Breast epithelium (tissue), 4 donors: Measurements from ENCODE around the gene MED8. TPM values are rescaled to one million over a fixed set of nuclear protein-coding genes. Genes with fewer than 3 reads are reported as not detected.

Experiments
- DNase-seq, 2 donors: peaks; one replicate each; pipeline ENCODE4 v3.0.0-alpha.2; 2019; ENCODE audit warnings: low spot score in 2 of 2
- H3K27ac ChIP-seq, 2 donors: fragments of 200-600 bp; sonication (generic) in 1 of 2; one replicate each; pipeline ENCODE4 v1.5.1; 2016 to 2019; ENCODE audit warnings: mild to moderate bottlenecking in 1 of 2
- H3K27me3 ChIP-seq, 2 donors: fragments of 200-600 bp; sonication (generic) in 1 of 2; one replicate each; pipeline versions ENCODE4 v1.5.1 to v1.6.0; 2017 to 2019; ENCODE audit warnings: control low read depth in 1 of 2, mild to moderate bottlenecking in 1 of 2
- H3K36me3 ChIP-seq: fragments of 200-600 bp; one replicate; pipeline ENCODE4 v1.5.1; 2019
- H3K4me1 ChIP-seq, 2 donors: fragments of 200-600 bp; sonication (generic); one replicate each; pipeline ENCODE4 v1.5.1; 2016 to 2019; ENCODE audit warnings: control low read depth in 1 of 2
- H3K4me3 ChIP-seq, 3 donors: fragments of 200-600 bp; sonication (generic); 1 replicate in 2 of 3; 2 replicates in 1 of 3; pipeline ENCODE4 v1.5.1; 2016 to 2019; ENCODE audit warnings: mild to moderate bottlenecking in 3 of 3, moderate library complexity in 2 of 3
- H3K9me3 ChIP-seq, 2 donors: fragments of 200-600 bp; sonication (generic) in 1 of 2; one replicate each; pipeline ENCODE4 v1.5.1; 2016 to 2019; ENCODE audit warnings: control low read depth in 1 of 2
- POLR2A ChIP-seq: fragments of 450-650 bp; IDR thresholded peaks from one replicate; pipeline ENCODE4 v1.6.1; 2016; ENCODE audit warnings: antibody characterized with exemption, mild to moderate bottlenecking, moderate library complexity
- POLR2AphosphoS5 ChIP-seq, 3 donors: sonication (generic); formaldehyde crosslinking; IDR thresholded peaks; one replicate each; pipeline ENCODE4 v1.6.1; 2017; ENCODE audit warnings: antibody characterized with exemption in 3 of 3
- intact Hi-C: fragments of 100-400 bp; cut with DNase I; formaldehyde crosslinking; loops from one replicate; pipeline ENCODE4 v1.15.1; 2023; ENCODE audit warnings: low total_unique reads
- total RNA-seq, 3 donors: library from RNA; depleted of rRNA; stranded (reverse); fragments of >200 nt; gene quantifications; one replicate each; pipeline ENCODE4 v1.1.0, GENCODE V29; 2016
- TF ChIP-seq, protein P1 (sequence below), 3 donors: fragments of 450-650 bp; IDR thresholded peaks; one replicate each; pipeline ENCODE4 v1.5.1; 2016 to 2017; ENCODE audit warnings: antibody characterized with exemption in 3 of 3, mild to moderate bottlenecking in 3 of 3, moderate library complexity in 3 of 3

The MED8 gene
- total RNA-seq, 3 donors from 2014 or later, result 38.3 to 42.9 (median 38.8) TPM

DNA sequence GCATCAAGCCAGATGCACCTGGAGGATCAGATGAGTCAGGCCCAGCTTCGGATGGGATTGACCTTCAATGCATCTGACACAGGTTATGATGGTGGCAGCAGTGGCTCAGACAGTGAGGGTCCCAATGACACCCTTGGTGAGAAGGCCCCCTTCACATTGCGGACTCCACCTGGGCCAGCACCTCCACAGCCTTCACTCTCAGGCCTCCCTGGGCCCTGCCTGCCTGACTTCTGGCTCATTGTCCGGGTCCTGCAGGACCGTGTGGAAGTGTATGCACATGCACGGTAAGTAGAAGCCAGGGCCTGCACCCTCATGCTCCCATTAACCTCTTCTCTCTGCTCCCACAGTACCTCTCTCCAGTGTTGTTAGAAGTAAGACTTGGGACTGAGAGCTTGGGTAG lies 43.3 kb upstream of the MED8 start:
- H3K4me1 ChIP-seq, result no peaks in the 10 kb centered on the region
- no peak overlapping the region for H3K27ac ChIP-seq
- TF ChIP-seq, protein P1, sequence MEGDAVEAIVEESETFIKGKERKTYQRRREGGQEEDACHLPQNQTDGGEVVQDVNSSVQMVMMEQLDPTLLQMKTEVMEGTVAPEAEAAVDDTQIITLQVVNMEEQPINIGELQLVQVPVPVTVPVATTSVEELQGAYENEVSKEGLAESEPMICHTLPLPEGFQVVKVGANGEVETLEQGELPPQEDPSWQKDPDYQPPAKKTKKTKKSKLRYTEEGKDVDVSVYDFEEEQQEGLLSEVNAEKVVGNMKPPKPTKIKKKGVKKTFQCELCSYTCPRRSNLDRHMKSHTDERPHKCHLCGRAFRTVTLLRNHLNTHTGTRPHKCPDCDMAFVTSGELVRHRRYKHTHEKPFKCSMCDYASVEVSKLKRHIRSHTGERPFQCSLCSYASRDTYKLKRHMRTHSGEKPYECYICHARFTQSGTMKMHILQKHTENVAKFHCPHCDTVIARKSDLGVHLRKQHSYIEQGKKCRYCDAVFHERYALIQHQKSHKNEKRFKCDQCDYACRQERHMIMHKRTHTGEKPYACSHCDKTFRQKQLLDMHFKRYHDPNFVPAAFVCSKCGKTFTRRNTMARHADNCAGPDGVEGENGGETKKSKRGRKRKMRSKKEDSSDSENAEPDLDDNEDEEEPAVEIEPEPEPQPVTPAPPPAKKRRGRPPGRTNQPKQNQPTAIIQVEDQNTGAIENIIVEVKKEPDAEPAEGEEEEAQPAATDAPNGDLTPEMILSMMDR (IDR thresholded peaks at IDR 0.05), result no peak
- no peak for TF ChIP-seq POLR2A
- TF ChIP-seq POLR2AphosphoS5 (IDR thresholded peaks at IDR 0.05), result no peak
- no peaks in the 10 kb centered on the region for H3K27me3 ChIP-seq
- no peak overlapping the region for H3K4me3 ChIP-seq
- no peaks in the 10 kb centered on the region for H3K9me3 ChIP-seq
- H3K36me3 ChIP-seq, result peaks cover 10% of the 10 kb centered on the region
- peak in 1 of 2 donors; percentile 35 for DNase-seq
- intact Hi-C loops, result no loop called here

DNA sequence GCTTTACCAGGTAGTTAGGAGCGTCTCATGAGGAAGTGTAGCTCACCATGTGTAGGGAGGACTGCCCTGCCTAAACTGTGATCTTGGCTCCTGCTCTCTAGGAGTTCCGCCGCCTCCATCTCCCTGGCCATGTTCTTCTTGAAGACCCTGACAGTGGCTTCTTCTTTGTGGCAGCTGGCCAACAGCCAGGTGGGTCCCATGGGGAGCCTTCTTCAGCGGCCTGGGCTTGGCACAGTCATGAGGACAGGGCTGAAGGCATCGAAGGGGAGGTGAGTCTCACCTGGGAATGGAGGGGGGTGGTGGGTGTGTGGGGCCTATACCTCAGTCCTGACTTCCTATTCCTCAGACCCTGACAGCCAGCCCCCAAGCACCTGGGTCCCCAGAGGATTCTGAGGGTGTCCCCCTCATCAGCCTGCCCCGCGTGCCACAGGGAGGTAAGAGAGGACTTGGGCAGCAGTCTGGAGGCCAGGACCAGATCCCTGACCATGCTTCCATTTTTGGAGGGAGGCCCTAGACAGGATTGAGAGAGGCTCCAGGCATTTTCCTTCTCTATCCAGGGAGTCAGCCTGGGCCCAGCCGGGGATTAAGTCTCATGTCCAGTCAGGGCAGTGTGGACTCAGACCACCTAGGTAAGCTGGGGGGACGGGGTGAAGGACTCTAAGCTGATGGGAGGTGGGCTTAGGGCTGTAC lies 42.7 kb upstream of the MED8 start:
- no peak for DNase-seq
- intact Hi-C loops, result no loop called here
- H3K27ac ChIP-seq, result no peak overlapping the region
- no peak overlapping the region for H3K4me3 ChIP-seq
- H3K27me3 ChIP-seq, result no peaks in the 10 kb centered on the region
- peaks cover 10% of the 10 kb centered on the region for H3K36me3 ChIP-seq
- no peaks in the 10 kb centered on the region for H3K4me1 ChIP-seq
- H3K9me3 ChIP-seq, result no peaks in the 10 kb centered on the region
- TF ChIP-seq, protein P1 (IDR thresholded peaks at IDR 0.05), result no peak
- TF ChIP-seq POLR2A (no peak), POLR2AphosphoS5 (IDR thresholded peaks at IDR 0.05) (no peak)

DNA sequence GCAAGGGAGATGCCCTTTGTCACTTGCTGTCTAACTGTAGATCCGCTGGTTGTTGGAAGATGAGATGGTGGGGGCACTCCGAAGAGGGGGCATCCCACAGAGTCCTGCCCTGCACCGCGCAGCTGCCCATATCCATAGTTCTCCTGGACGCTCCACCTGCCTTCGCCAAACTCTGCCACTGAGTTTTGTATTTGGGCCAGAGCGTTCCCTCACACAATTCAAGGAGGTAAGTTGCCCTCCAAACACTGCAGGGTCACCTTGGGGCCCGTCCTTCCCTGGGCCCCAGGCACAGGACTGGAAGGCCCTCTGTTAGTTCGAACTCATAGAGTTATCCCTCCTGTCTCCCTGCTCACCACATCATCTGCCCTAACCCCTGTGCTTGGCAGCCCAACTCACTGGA lies 42.1 kb upstream of the MED8 start:
- peak in 1 of 2 donors; percentile 25 for DNase-seq
- intact Hi-C loops, result no loop called here
- H3K36me3 ChIP-seq, result peaks cover 16% of the 10 kb centered on the region

DNA sequence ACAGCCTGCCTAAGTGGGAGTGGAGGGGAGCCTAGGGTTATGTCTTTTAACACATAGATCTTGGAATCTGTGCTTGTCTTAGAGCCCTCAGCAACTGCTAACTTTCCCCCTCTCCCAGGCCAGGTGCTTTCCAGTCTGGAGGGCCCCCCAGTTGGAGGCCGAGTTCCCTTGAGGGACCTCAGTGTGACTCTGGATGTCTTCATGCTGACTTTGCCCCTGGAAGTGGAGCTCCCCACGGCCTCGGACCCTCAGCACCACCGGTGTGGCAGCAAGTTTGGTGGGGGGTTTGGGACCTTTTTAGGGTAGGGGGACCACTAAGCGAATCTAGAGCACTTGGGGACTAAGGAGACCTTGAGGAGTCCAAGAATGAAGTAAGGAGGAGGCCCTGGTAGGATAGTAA lies 41.2 kb upstream of the MED8 start:
- Histone ChIP-seq H3K4me3 (no peak overlapping the region), H3K36me3 (peaks cover 24% of the 10 kb centered on the region), H3K9me3 (no peaks in the 10 kb centered on the region), H3K27ac (no peak overlapping the region), H3K4me1 (no peaks in the 10 kb centered on the region), H3K27me3 (no peaks in the 10 kb centered on the region)
- TF ChIP-seq, protein P1 (IDR thresholded peaks at IDR 0.05), result no peak
- intact Hi-C loops, result no loop called here
- peak in 1 of 2 donors; percentile 34 for DNase-seq

More for the DNA sequence above, 42.1 kb upstream of the MED8 start:
- H3K27ac ChIP-seq, result no peak overlapping the region
- H3K4me3 ChIP-seq, result no peak overlapping the region
- no peaks in the 10 kb centered on the region for H3K9me3 ChIP-seq
- TF ChIP-seq POLR2A (no peak), POLR2AphosphoS5 (IDR thresholded peaks at IDR 0.05) (no peak)
- TF ChIP-seq, protein P1 (IDR thresholded peaks at IDR 0.05), result no peak
- H3K27me3 ChIP-seq, result no peaks in the 10 kb centered on the region
- H3K4me1 ChIP-seq, result no peaks in the 10 kb centered on the region

DNA sequence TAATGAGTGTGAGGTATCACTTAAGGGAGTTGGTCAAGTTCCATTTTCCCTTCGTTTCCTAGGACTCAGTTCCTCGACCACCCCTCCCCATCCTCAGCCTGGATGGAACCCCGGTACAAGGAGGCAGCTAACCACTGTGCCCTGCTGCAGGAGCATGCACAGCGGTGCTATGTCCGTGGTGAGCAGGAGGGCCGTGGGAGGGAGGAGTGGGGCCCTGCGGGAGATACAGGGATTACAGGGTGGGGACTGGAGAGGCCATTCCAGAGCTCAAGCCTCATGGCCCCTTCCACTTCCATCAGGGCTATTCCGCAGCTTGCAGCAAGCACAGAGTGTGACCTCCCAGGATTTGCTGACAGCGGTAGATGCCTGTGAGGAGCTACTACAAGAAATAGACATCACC lies 38.3 kb upstream of the MED8 start:
- Histone ChIP-seq H3K27ac (no peak overlapping the region), H3K4me3 (no peak overlapping the region), H3K36me3 (peaks cover 35% of the 10 kb centered on the region), H3K9me3 (no peaks in the 10 kb centered on the region), H3K27me3 (no peaks in the 10 kb centered on the region), H3K4me1 (no peaks in the 10 kb centered on the region)
- TF ChIP-seq POLR2AphosphoS5 (IDR thresholded peaks at IDR 0.05) (no peak), POLR2A (no peak)
- TF ChIP-seq, protein P1 (IDR thresholded peaks at IDR 0.05), result no peak
- intact Hi-C loops, result no loop called here
- no peak for DNase-seq
